ENCODE results near the gene CHORDC1.
A peak's percentile ranks its signal among the peaks of the same experiment; 100 is the strongest.
"Not testable (repeated sequence)": the region's sequence is repeated elsewhere in the genome, so short reads cannot be mapped to it uniquely, and the experiment has no call there.

The CHORDC1 gene

GRCh38 chr11:90208857-90209256, 14.0 kb downstream of the CHORDC1 start:
- no peak for DNase-seq (ENCODE audit: extremely low read depth, insufficient read length)
- TF ChIP-seq CTCF (IDR thresholded peaks at IDR 0.05; ENCODE audit: insufficient read depth, low read length, poor library complexity, severe bottlenecking), result no peak
- Histone ChIP-seq H3K27me3 (replicated peaks; ENCODE audit: control insufficient read depth, insufficient read depth, low read length) (no peaks in the 10 kb centered on the region), H3K4me3 (replicated peaks; ENCODE audit: low read depth, low read length) (no peak overlapping the region), H3K36me3 (ENCODE audit: control insufficient read depth, insufficient read depth, low read length) (peaks cover 4% of the 10 kb centered on the region)

GRCh38 chr11:90207992-90208391, 14.9 kb downstream of the CHORDC1 start:
- not testable (repeated sequence) for H3K4me3 ChIP-seq (replicated peaks; ENCODE audit: low read depth, low read length); H3K36me3 ChIP-seq (ENCODE audit: control insufficient read depth, insufficient read depth, low read length); DNase-seq (ENCODE audit: extremely low read depth, insufficient read length); H3K27me3 ChIP-seq (replicated peaks; ENCODE audit: control insufficient read depth, insufficient read depth, low read length)

GRCh38 chr11:90204832-90205646, 17.8 kb downstream of the CHORDC1 start:
- peaks cover 3% of the 10 kb centered on the region for H3K36me3 ChIP-seq (ENCODE audit: control insufficient read depth, insufficient read depth, low read length)
- H3K4me3 ChIP-seq (replicated peaks; ENCODE audit: low read depth, low read length), result no peak overlapping the region
- no peaks in the 10 kb centered on the region for H3K27me3 ChIP-seq (replicated peaks; ENCODE audit: control insufficient read depth, insufficient read depth, low read length)
- TF ChIP-seq CTCF (IDR thresholded peaks at IDR 0.05; ENCODE audit: insufficient read depth, low read length, poor library complexity, severe bottlenecking), result peak; percentile 85
- DNase-seq (ENCODE audit: extremely low read depth, insufficient read length), result peak; percentile 17

GRCh38 chr11:90204407-90204806, 18.4 kb downstream of the CHORDC1 start:
- H3K27me3 ChIP-seq (replicated peaks; ENCODE audit: control insufficient read depth, insufficient read depth, low read length), result no peaks in the 10 kb centered on the region
- H3K4me3 ChIP-seq (replicated peaks; ENCODE audit: low read depth, low read length), result no peak overlapping the region
- no peak for DNase-seq (ENCODE audit: extremely low read depth, insufficient read length)
- no peak for TF ChIP-seq CTCF (IDR thresholded peaks at IDR 0.05; ENCODE audit: insufficient read depth, low read length, poor library complexity, severe bottlenecking)
- no peaks in the 10 kb centered on the region for H3K36me3 ChIP-seq (ENCODE audit: control insufficient read depth, insufficient read depth, low read length)

DNA sequence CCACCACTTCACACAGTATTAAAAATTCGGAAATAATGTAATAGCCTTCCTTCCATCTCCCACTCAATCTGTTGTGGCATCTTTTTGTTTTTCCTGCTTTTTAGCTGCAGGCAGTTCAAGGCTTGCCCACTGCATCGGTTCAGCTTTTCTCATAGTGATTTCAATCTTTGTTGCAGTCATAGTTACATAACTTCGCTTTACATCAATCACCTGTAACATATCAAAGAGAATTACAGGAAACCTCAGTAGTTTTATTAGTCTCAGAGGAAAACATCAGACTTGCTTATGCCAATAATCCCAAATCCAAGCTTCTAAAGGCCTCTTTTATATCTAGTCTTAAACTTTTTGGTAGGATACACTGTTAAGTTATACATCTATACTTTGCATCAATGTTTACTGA, 20.5 kb downstream of the CHORDC1 start:
- Histone ChIP-seq H3K4me3 (replicated peaks; ENCODE audit: low read depth, low read length) (no peak overlapping the region), H3K27me3 (replicated peaks; ENCODE audit: control insufficient read depth, insufficient read depth, low read length) (no peaks in the 10 kb centered on the region), H3K36me3 (ENCODE audit: control insufficient read depth, insufficient read depth, low read length) (no peaks in the 10 kb centered on the region; the same call in 1 of the 2 replicates)
- TF ChIP-seq CTCF (IDR thresholded peaks at IDR 0.05; ENCODE audit: insufficient read depth, low read length, poor library complexity, severe bottlenecking), result no peak
- DNase-seq (ENCODE audit: extremely low read depth, insufficient read length), result no peak

GRCh38 chr11:90197377-90197776, 25.5 kb downstream of the CHORDC1 start:
- Histone ChIP-seq H3K27me3 (replicated peaks; ENCODE audit: control insufficient read depth, insufficient read depth, low read length) (no peaks in the 10 kb centered on the region), H3K4me3 (replicated peaks; ENCODE audit: low read depth, low read length) (no peak overlapping the region), H3K36me3 (ENCODE audit: control insufficient read depth, insufficient read depth, low read length) (no peaks in the 10 kb centered on the region; the same call in none of the 2 replicates)
- TF ChIP-seq CTCF (IDR thresholded peaks at IDR 0.05; ENCODE audit: insufficient read depth, low read length, poor library complexity, severe bottlenecking), result no peak
- DNase-seq (ENCODE audit: extremely low read depth, insufficient read length), result no peak
